Measurements from ENCODE around the gene PPP1R9A.

Gene PPP1R9A

DNA sequence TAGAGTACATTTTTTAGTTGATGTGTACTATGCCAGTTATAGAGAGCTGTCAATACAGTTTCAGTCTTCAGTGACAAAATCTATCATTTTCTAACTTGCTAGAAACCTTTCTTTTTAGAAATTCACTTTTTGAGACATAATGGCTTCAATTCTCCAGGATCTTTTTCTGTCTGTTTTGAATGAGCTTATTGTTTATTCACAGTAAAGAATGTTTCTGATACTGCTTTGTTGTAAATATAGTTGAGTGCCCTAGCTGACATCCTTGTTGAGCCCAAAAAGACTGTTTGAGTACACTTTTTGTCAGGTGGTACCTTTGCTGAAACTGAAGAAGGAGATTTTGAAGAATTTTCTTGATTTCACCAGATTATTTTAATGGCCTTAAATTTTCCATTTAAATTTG lies 139.9 kb downstream of the PPP1R9A start:
- H3K9me3 ChIP-seq: no peaks in the 10 kb centered on the region
- no peak for TF ChIP-seq Cebpa-rat (IDR thresholded peaks at IDR 0.05)
- no peak overlapping the region for H3K9ac ChIP-seq
- H3K4me1 ChIP-seq: 0 out of 2 replicates have a peak, but pooled peaks cover 8% of the 10 kb centered on the region
- H4K20me1 ChIP-seq: no peaks in the 10 kb centered on the region
- no peak overlapping the region for H3K4me3 ChIP-seq
- no peaks in the 10 kb centered on the region for H3K36me3 ChIP-seq
- H3K27ac ChIP-seq: no peak overlapping the region
- no peaks in the 10 kb centered on the region for H3K27me3 ChIP-seq
- no peak overlapping the region for H3K4me2 ChIP-seq

DNA sequence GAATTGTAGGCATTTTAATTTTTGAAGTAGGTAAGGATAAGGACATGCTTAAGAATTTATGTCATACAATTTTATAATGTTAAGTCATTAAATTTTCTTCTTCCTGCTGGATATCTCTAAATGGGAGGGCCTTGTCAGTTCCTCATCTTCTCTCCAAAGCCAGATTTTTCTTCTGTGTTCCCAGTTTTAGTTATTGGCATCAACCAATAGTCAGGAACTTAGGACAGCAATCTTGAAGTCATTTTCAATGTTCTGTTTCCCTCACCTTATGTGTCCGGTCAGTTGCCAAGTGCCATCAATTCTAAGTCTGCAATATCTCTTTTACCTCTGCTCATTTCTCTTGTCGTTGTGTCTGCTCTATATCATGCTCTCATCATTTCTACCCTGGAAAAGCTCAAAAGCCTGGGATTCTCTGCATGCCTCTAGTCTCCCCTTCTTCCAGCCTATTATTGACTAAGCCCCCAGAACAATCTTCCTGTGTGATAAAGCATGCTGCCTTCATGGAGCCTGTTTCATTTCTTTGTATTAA lies 145.2 kb downstream of the PPP1R9A start:
- no peak overlapping the region for H3K4me2 ChIP-seq
- no peaks in the 10 kb centered on the region for H3K27me3 ChIP-seq

GRCh38 chr7:95054386-95054785 lies 147.0 kb downstream of the PPP1R9A start:
- no peaks in the 10 kb centered on the region for H3K27me3 ChIP-seq
- no peaks in the 10 kb centered on the region for H3K9me3 ChIP-seq
- TF ChIP-seq Cebpa-rat (IDR thresholded peaks at IDR 0.05): no peak
- H3K27ac ChIP-seq: no peak overlapping the region
- H3K4me3 ChIP-seq: no peak overlapping the region
- H4K20me1 ChIP-seq: no peaks in the 10 kb centered on the region
- no peaks in the 10 kb centered on the region for H3K4me1 ChIP-seq
- no peak overlapping the region for H3K9ac ChIP-seq
- H3K4me2 ChIP-seq: no peak overlapping the region
- no peaks in the 10 kb centered on the region for H3K36me3 ChIP-seq

More for the DNA sequence above, 145.2 kb downstream of the PPP1R9A start:
- Histone ChIP-seq H3K9ac (no peak overlapping the region), H3K27ac (no peak overlapping the region), H3K9me3 (no peaks in the 10 kb centered on the region), H4K20me1 (no peaks in the 10 kb centered on the region), H3K4me1 (no peaks in the 10 kb centered on the region), H3K36me3 (no peaks in the 10 kb centered on the region), H3K4me3 (no peak overlapping the region)
- TF ChIP-seq Cebpa-rat (IDR thresholded peaks at IDR 0.05): no peak

- Histone ChIP-seq H3K4me3 (no peak overlapping the region), H3K27me3 (no peaks in the 10 kb centered on the region), H3K9me3 (no peaks in the 10 kb centered on the region), H3K36me3 (no peaks in the 10 kb centered on the region), H4K20me1 (no peaks in the 10 kb centered on the region), H3K9ac (no peak overlapping the region), H3K4me2 (no peak overlapping the region), H3K4me1 (no peaks in the 10 kb centered on the region), H3K27ac (no peak overlapping the region)
- no peak for TF ChIP-seq Cebpa-rat (IDR thresholded peaks at IDR 0.05)
Observed at GRCh38 chr7:95055295-95055694, 147.9 kb downstream of the PPP1R9A start.

DNA sequence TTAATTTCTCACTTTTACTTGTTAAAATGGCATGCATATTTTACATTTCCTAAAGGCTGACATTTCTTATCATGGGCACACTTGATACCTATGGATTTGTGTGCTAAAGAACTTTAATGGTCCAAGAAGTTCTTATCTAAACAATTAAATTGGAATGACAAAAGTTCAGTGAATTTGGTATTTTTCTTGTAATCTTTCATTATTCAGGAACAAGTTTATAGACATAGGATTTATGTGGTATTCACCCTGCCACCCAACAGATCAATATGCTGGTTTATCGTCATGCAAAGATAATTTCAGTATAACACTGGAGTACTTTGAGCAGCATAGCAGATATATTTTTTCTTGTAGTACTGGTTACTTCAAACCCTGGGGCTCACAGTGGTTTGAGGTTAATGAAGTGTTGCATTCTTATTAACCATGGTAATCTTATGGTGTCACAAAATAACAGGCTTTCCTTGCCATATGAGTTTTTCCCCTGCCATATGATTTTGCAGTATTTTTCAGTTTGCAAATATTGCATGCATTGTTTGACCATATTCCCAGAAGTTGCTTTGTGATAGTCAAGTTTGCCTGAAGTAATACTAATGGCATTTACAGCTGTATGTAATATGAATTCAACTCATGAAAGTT lies 148.8 kb downstream of the PPP1R9A start:
- no peak overlapping the region for H3K4me2 ChIP-seq
- H3K9ac ChIP-seq: no peak overlapping the region
- no peak overlapping the region for H3K27ac ChIP-seq
- TF ChIP-seq Cebpa-rat (IDR thresholded peaks at IDR 0.05): no peak
- no peaks in the 10 kb centered on the region for H3K9me3 ChIP-seq
- no peaks in the 10 kb centered on the region for H3K36me3 ChIP-seq
- H3K4me1 ChIP-seq: no peaks in the 10 kb centered on the region
- H3K27me3 ChIP-seq: no peaks in the 10 kb centered on the region
- H3K4me3 ChIP-seq: no peak overlapping the region
- no peaks in the 10 kb centered on the region for H4K20me1 ChIP-seq

- Histone ChIP-seq H3K4me2 (no peak overlapping the region), H3K9ac (no peak overlapping the region), H4K20me1 (no peaks in the 10 kb centered on the region), H3K4me1 (no peaks in the 10 kb centered on the region), H3K27me3 (no peaks in the 10 kb centered on the region), H3K27ac (no peak overlapping the region), H3K36me3 (no peaks in the 10 kb centered on the region), H3K9me3 (no peaks in the 10 kb centered on the region), H3K4me3 (no peak overlapping the region)
- TF ChIP-seq Cebpa-rat (IDR thresholded peaks at IDR 0.05): no peak
Observed at GRCh38 chr7:95056901-95057300, 149.5 kb downstream of the PPP1R9A start.

GRCh38 chr7:95059842-95060313 lies 152.5 kb downstream of the PPP1R9A start:
- no peaks in the 10 kb centered on the region for H4K20me1 ChIP-seq

GRCh38 chr7:95062901-95063300 lies 155.5 kb downstream of the PPP1R9A start:
- Histone ChIP-seq H3K36me3 (no peaks in the 10 kb centered on the region), H3K27me3 (no peaks in the 10 kb centered on the region)

More at GRCh38 chr7:95059842-95060313, 152.5 kb downstream of the PPP1R9A start:
- Histone ChIP-seq H3K27ac (no peak overlapping the region), H3K9me3 (no peaks in the 10 kb centered on the region), H3K9ac (no peak overlapping the region), H3K4me3 (no peak overlapping the region), H3K4me2 (no peak overlapping the region), H3K4me1 (no peaks in the 10 kb centered on the region), H3K27me3 (no peaks in the 10 kb centered on the region), H3K36me3 (no peaks in the 10 kb centered on the region)
- TF ChIP-seq Cebpa-rat (IDR thresholded peaks at IDR 0.05): no peak

DNA sequence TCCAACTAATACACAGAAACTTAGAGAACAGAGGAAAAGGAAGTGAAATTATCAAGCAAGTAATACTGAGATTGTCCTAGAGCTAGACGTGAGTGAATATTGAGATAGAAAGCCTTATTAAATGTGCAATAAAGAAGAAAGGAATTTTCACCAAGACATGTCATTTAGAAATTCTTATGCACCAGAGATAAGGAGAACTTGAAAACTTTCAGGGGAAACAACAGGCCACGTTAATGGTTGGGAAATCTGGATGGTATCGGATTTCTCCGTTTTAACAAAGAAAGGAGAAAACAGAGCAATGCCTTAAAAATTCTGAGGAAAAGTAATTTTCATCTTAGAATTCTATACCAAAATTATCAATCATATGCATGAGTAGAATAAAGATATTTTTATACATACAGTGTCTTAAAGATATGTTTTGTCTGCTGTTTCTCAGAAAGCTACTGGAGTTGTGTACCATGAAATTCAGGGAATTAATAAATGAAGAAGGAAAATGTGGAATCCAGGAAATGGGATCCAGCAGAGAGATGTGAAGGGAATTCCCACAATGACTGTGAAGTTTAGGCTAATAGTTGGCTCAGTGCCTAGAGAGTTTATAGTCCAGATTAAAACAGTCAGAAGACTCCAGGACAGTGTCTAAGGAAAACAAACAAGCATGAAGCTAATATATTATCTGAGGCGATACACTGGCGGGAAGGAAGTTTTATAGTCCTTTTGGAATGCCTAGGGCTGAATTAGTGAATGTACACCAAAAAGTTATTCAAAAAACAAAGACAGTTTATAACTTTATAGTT lies 159.5 kb downstream of the PPP1R9A start:
- Histone ChIP-seq H3K36me3 (no peaks in the 10 kb centered on the region), H3K4me2 (no peak overlapping the region), H3K27me3 (no peaks in the 10 kb centered on the region), H3K9me3 (no peaks in the 10 kb centered on the region), H4K20me1 (no peaks in the 10 kb centered on the region), H3K4me3 (no peak overlapping the region), H3K9ac (no peak overlapping the region), H3K27ac (no peak overlapping the region), H3K4me1 (no peaks in the 10 kb centered on the region)
- TF ChIP-seq Cebpa-rat (IDR thresholded peaks at IDR 0.05): no peak

More at GRCh38 chr7:95062901-95063300, 155.5 kb downstream of the PPP1R9A start:
- H3K9me3 ChIP-seq: no peaks in the 10 kb centered on the region
- no peak overlapping the region for H3K27ac ChIP-seq
- H3K4me3 ChIP-seq: no peak overlapping the region
- H4K20me1 ChIP-seq: no peaks in the 10 kb centered on the region
- no peak overlapping the region for H3K9ac ChIP-seq
- no peaks in the 10 kb centered on the region for H3K4me1 ChIP-seq
- TF ChIP-seq Cebpa-rat (IDR thresholded peaks at IDR 0.05): no peak
- H3K4me2 ChIP-seq: no peak overlapping the region

All from BLaER1 (cell line).